Keratinocyte (primary cell): ENCODE data around the gene LACTB. TPM values are rescaled to one million over a fixed set of nuclear protein-coding genes. Genes with fewer than 3 reads are reported as not detected.

Source experiments
- DNase-seq: peaks from one replicate; pipeline ENCODE4 v3.0.0-alpha.2; 2011; ENCODE audit warnings: low read depth, missing footprints, low spot score
- FAIRE-seq: peaks from 2 replicates; lab custom pipeline; 2011; peaks lifted over from hg19 to GRCh38; lab: Jason Lieb, UNC
- H2AFZ ChIP-seq: 2 replicates; pipeline ENCODE4 v1.6.0; 2012; ENCODE audit warnings: low read length, control low read depth, inconsistent platforms; ENCODE audit not compliant: control insufficient read depth
- H3K27ac ChIP-seq: 2 replicates; pipeline ENCODE4 v1.5.1; 2011; ENCODE audit warnings: low read length; ENCODE audit not compliant: control insufficient read depth, insufficient read depth
- H3K27me3 ChIP-seq: 3 replicates; pipeline ENCODE4 v1.6.0; 2011; ENCODE audit warnings: low read length; ENCODE audit not compliant: control insufficient read depth, insufficient read depth; ENCODE audit errors: extremely low read depth
- H3K36me3 ChIP-seq, 2 experiments: 2 replicates in 1 of 2; 3 replicates in 1 of 2; pipeline ENCODE4 v1.5.1; 2011; ENCODE audit warnings: low read length in 2 of 2, mild to moderate bottlenecking in 1 of 2; ENCODE audit not compliant: control insufficient read depth in 2 of 2, insufficient read depth in 2 of 2; ENCODE audit errors: extremely low read depth in 1 of 2
- H3K4me1 ChIP-seq: 3 replicates; pipeline ENCODE4 v1.5.1; 2011; ENCODE audit warnings: low read length; ENCODE audit not compliant: control insufficient read depth, insufficient read depth; ENCODE audit errors: extremely low read depth
- H3K4me2 ChIP-seq: 3 replicates; pipeline ENCODE4 v1.6.0; 2011; ENCODE audit warnings: low read depth, low read length; ENCODE audit not compliant: control insufficient read depth, insufficient read depth; ENCODE audit errors: extremely low read depth
- H3K4me3 ChIP-seq, 3 experiments: fragments of 200-600 bp in 1 of 3; sonication (generic) in 1 of 3; 2 replicates in 2 of 3; 3 replicates in 1 of 3; pipeline ENCODE4 v1.5.1; 2011 to 2016; ENCODE audit warnings: low read length in 3 of 3, mild to moderate bottlenecking in 3 of 3, control low read depth in 2 of 3, inconsistent platforms in 1 of 3, low read depth in 1 of 3, mixed read lengths in 1 of 3, mixed run types in 1 of 3, moderate library complexity in 1 of 3; ENCODE audit not compliant: control insufficient read depth in 2 of 3, insufficient read depth in 2 of 3; ENCODE audit errors: extremely low read depth in 1 of 3
- H3K79me2 ChIP-seq: 2 replicates; pipeline ENCODE4 v1.6.0; 2012; ENCODE audit warnings: low read length; ENCODE audit not compliant: control insufficient read depth, insufficient read depth
- H3K9ac ChIP-seq: 3 replicates; pipeline ENCODE4 v1.6.0; 2011; ENCODE audit warnings: low read length; ENCODE audit not compliant: control insufficient read depth, insufficient read depth; ENCODE audit errors: extremely low read depth
- H3K9me1 ChIP-seq: 3 replicates; pipeline ENCODE4 v1.6.0; 2011; ENCODE audit warnings: low read length; ENCODE audit not compliant: control insufficient read depth, insufficient read depth; ENCODE audit errors: extremely low read depth
- H3K9me3 ChIP-seq: 2 replicates; pipeline ENCODE4 v1.5.1; 2012; ENCODE audit warnings: low read depth, low read length; ENCODE audit not compliant: control insufficient read depth
- H4K20me1 ChIP-seq: 3 replicates; pipeline ENCODE4 v1.6.0; 2011; ENCODE audit warnings: low read length; ENCODE audit not compliant: control insufficient read depth, insufficient read depth; ENCODE audit errors: extremely low read depth
- EZH2 ChIP-seq: IDR thresholded peaks from one replicate; pipeline ENCODE4 v1.6.1; 2012; ENCODE audit warnings: inconsistent platforms, mild to moderate bottlenecking, low read length, moderate library complexity
- dilution Hi-C: fragments of 300-500 bp; cut with MboI; formaldehyde crosslinking; loops from one replicate; pipeline ENCODE4 v1.7.0; 2020; ENCODE audit warnings: low sequenced_read_pairs; ENCODE audit not compliant: extremely low pct_ligation_motif_present
- polyA plus RNA-seq, 5 experiments: library from polyadenylated mRNA; depleted of rRNA in 3 of 5; stranded (reverse) in 3 of 5; stranded (forward) in 1 of 5; unstranded in 1 of 5; fragments of >200 nt; gene quantifications; 1 replicate in 1 of 5; 2 replicates in 3 of 5; 3 replicates in 1 of 5; pipeline versions ENCODE4 v1.2.1 to v1.2.3, GENCODE V29; 2011 to 2012; ENCODE audit warnings: missing spikeins in 2 of 5, low read depth in 1 of 5, low replicate concordance in 1 of 5
- TF ChIP-seq, protein P1 (sequence below), 3 experiments: IDR thresholded peaks in 1 of 3; conservative IDR thresholded peaks in 1 of 3; optimal IDR thresholded peaks in 1 of 3; 2 replicates in 2 of 3; 3 replicates in 1 of 3; pipeline versions ENCODE3 to v1.5.1; 2011; ENCODE audit warnings: low read length in 3 of 3, mild to moderate bottlenecking in 3 of 3, moderate library complexity in 2 of 3, control low read depth in 1 of 3, inconsistent platforms in 1 of 3; ENCODE audit not compliant: insufficient read depth in 2 of 3; ENCODE audit errors: extremely low read depth in 1 of 3

The LACTB gene
- polyA plus RNA-seq, 1 donor (not counting 4 experiments of a cell fraction or from before 2014, with no cell fraction given) = 27.4 TPM

DNA sequence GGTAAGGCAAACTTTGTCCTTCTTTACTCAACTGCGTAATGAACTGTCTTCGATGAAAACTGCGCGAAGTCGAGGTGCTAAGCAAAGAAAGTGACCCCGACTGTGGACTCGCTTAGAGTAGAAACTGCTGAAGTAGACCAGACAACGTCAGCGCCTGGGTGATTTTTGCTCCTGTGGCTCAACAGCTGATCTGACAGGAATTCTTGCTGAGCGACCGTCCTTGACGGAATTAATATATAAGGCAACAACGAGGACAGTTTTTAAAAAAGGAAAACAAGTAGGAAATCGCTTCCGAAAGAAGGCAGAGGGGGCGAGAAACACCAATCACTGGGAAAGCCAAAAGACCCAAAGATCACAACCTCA lies 35.1 kb downstream of the LACTB start:
- dilution Hi-C loops = no loop called here
- Histone ChIP-seq H3K79me2 (peaks cover 12% of the 10 kb centered on the region), H3K9me3 (no peaks in the 10 kb centered on the region), H3K36me3 (peaks cover 0 to 1% of the 10 kb centered on the region in 2 experiments), H4K20me1 (no peaks in the 10 kb centered on the region), H3K4me1 (peaks cover 9% of the 10 kb centered on the region), H3K27me3 (no peaks in the 10 kb centered on the region), H3K4me2 (peak overlapping the region; percentile 92), H2AFZ (peak overlapping the region; percentile 91), H3K4me3 (peak overlapping the region; percentile 74 to 80 (median 79)), H3K9me1 (no peaks in the 10 kb centered on the region), H3K27ac (peak overlapping the region; percentile 83), H3K9ac (peak overlapping the region; percentile 91)
- FAIRE-seq = no peak
- TF ChIP-seq, protein P1, sequence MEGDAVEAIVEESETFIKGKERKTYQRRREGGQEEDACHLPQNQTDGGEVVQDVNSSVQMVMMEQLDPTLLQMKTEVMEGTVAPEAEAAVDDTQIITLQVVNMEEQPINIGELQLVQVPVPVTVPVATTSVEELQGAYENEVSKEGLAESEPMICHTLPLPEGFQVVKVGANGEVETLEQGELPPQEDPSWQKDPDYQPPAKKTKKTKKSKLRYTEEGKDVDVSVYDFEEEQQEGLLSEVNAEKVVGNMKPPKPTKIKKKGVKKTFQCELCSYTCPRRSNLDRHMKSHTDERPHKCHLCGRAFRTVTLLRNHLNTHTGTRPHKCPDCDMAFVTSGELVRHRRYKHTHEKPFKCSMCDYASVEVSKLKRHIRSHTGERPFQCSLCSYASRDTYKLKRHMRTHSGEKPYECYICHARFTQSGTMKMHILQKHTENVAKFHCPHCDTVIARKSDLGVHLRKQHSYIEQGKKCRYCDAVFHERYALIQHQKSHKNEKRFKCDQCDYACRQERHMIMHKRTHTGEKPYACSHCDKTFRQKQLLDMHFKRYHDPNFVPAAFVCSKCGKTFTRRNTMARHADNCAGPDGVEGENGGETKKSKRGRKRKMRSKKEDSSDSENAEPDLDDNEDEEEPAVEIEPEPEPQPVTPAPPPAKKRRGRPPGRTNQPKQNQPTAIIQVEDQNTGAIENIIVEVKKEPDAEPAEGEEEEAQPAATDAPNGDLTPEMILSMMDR (optimal IDR thresholded peaks at IDR 0.05 in 1 of 3, IDR thresholded peaks at IDR 0.05 in 1 of 3, conservative IDR thresholded peaks at IDR 0.05 in 1 of 3; ENCODE audit: extremely low read depth in 1 of 3, insufficient read depth in 2 of 3, low read length in 3 of 3) = no peak
- no peak for TF ChIP-seq EZH2
- DNase-seq = no peak

DNA sequence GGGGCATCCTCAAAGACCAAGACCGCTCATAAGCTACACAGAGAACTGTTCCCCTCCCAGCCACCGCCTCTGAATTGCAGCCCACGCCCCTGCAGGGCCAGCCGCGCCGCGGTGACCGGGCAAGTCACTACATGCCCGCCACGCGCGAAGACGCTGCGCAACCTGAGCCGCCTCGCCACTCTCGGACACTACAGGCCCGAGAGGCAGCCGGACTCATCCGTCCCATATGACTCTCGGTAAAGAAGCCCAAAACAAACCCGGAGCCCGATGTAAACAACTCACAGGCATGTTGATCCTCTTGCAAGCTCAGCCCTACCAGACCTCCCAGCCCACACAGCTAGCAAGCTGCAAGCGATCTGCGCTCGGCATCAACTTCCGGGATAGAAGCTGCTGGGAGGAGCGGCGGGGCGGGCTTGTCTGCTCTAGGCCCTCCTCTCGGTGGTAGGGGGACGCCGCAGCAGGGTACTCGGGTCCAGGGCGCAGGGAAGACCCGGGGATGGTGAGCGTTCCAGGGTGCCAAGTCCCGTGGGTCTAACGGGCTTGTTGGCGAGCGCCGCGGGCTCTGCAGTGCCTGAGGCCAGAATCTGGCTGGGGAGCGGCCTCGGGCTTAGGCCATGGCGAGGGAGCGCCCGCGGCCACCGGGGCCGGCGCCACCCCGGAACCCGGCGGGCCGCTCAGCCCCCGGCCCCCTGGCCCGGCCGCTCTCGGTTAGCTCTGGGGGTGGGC lies 35.6 kb downstream of the LACTB start, which contains the start of gene RPS27L:
Gene RPS27L (minus strand): TSS at position 360 of the 726 bp plus-strand sequence. CDS start 72 bp downstream, at position 288.
- dilution Hi-C loops = no loop called here
- no peaks in the 10 kb centered on the region for H4K20me1 ChIP-seq
- H3K4me2 ChIP-seq = peak within 1 kb of the TSS; percentile 92
- H3K9me1 ChIP-seq = no peaks in the 10 kb centered on the region
- no peak for TF ChIP-seq EZH2
- TF ChIP-seq, protein P1 (optimal IDR thresholded peaks at IDR 0.05 in 1 of 3, IDR thresholded peaks at IDR 0.05 in 1 of 3, conservative IDR thresholded peaks at IDR 0.05 in 1 of 3; ENCODE audit: extremely low read depth in 1 of 3, insufficient read depth in 2 of 3, low read length in 3 of 3) = no peak
- peak within 1 kb of the TSS; percentile 83 for H3K27ac ChIP-seq
- peaks cover 9% of the 10 kb centered on the region for H3K4me1 ChIP-seq
- H3K4me3 ChIP-seq = peak within 1 kb of the TSS; percentile 74 to 80 (median 79)
- peak within 1 kb of the TSS; percentile 91 for H3K9ac ChIP-seq
- H3K9me3 ChIP-seq = no peaks in the 10 kb centered on the region
- peak; percentile 17 for FAIRE-seq
- H3K27me3 ChIP-seq = no peaks in the 10 kb centered on the region
- peak; percentile 66 for DNase-seq
- peaks cover 12% of the 10 kb centered on the region for H3K79me2 ChIP-seq
- H3K36me3 ChIP-seq = peaks cover 0 to 1% of the 10 kb centered on the region in 2 experiments
- peak within 1 kb of the TSS; percentile 91 for H2AFZ ChIP-seq
